K562 (cell line): ENCODE measurements around the gene GNAQ. TPM values are rescaled to one million over a fixed set of nuclear protein-coding genes. Genes with fewer than 3 reads are reported as not detected.

ENCODE experiments used
- ATAC-seq: fragments of 200-7000 bp; cut with Tn5 transposase; 3 replicates; pipeline ENCODE4 v1.9.1; 2020; ENCODE audit warnings: moderate library complexity
- BruUV-seq: library from RNA; stranded (reverse); fragments of 400-500 nt; replicated peaks from 2 replicates; lab custom pipeline; 2021; lab: Mats Ljungman, UMichigan
- CTCF ChIA-PET: fragments of 300-600 bp; formaldehyde crosslinking; extraction: SDS; loops from one replicate; lab custom pipeline; 2021; ENCODE audit warnings: low intra/inter-chr PET ratio; lab: Yijun Ruan, JAX
- POLR2A ChIA-PET: fragments of 300-600, 350-650 bp; sonication (Branson Sonifier 250); formaldehyde crosslinking; extraction: SDS; loops from one replicate; lab custom pipeline; 2021; ENCODE audit warnings: antibody characterized with exemption, inconsistent platforms; lab: Yijun Ruan, JAX
- DNase-seq, 4 experiments: peaks; one replicate each; pipeline versions ENCODE4 v3.0.0 to v3.0.0-alpha.2; 2011 to 2018; ENCODE audit warnings: low spot score in 3 of 4, mixed read lengths in 3 of 4; ENCODE audit errors: extremely low read depth in 1 of 4
- FAIRE-seq: peaks from 2 replicates; lab custom pipeline; 2011; peaks lifted over from hg19 to GRCh38; lab: Jason Lieb, UNC
- H2AFZ ChIP-seq: 2 replicates; pipeline ENCODE4 v1.6.0; 2011; ENCODE audit warnings: low read depth, low read length, control low read depth, inconsistent platforms
- H3K27ac ChIP-seq: fragments of 200-600 bp; 3 replicates; pipeline ENCODE4 v1.8.0; 2011; ENCODE audit warnings: low read depth, mild to moderate bottlenecking, control low read depth, inconsistent platforms, low read length, moderate library complexity, mixed read lengths; ENCODE audit errors: extremely low read depth
- H3K27me3 ChIP-seq, 2 experiments: fragments of 300-600 bp in 1 of 2; 2 replicates in 1 of 2; 3 replicates in 1 of 2; pipeline versions ENCODE4 v1.6.0 to v1.8.0; 2011; ENCODE audit warnings: inconsistent platforms in 2 of 2, low read length in 2 of 2, mild to moderate bottlenecking in 1 of 2, mixed read lengths in 1 of 2, moderate library complexity in 1 of 2; ENCODE audit not compliant: control insufficient read depth in 2 of 2, insufficient read depth in 2 of 2
- H3K36me3 ChIP-seq: fragments of 300-600 bp; 3 replicates; pipeline ENCODE4 v1.8.0; 2011; ENCODE audit warnings: mild to moderate bottlenecking, low read length, inconsistent platforms; ENCODE audit not compliant: control insufficient read depth, insufficient read depth
- H3K4me1 ChIP-seq, 2 experiments: fragments of 200-600 bp in 1 of 2; replicated peaks in 1 of 2; 2 replicates in 1 of 2; 3 replicates in 1 of 2; pipeline versions ENCODE4 v1.5.1 to v1.8.0; 2011; ENCODE audit warnings: inconsistent platforms in 2 of 2, low read length in 2 of 2, mild to moderate bottlenecking in 1 of 2, mixed read lengths in 1 of 2, moderate library complexity in 1 of 2; ENCODE audit not compliant: control insufficient read depth in 2 of 2, insufficient read depth in 2 of 2
- H3K4me2 ChIP-seq: 2 replicates; pipeline ENCODE4 v1.6.1; 2011; ENCODE audit warnings: low read length, control low read depth, inconsistent platforms, mixed read lengths; ENCODE audit not compliant: insufficient read depth
- H3K4me3 ChIP-seq: fragments of 200-600 bp; sonication (generic), shearing (Covaris generic); 2 replicates; pipeline ENCODE4 v1.5.1; 2016; ENCODE audit warnings: control low read depth, inconsistent platforms
- H3K79me2 ChIP-seq: fragments of 200-600 bp; 3 replicates; pipeline ENCODE4 v1.8.0; 2011; ENCODE audit warnings: low read length, inconsistent platforms; ENCODE audit not compliant: control insufficient read depth, insufficient read depth
- H3K9ac ChIP-seq, 2 experiments: 2 replicates each; pipeline versions ENCODE4 v1.6.0 to v1.6.1; 2011; ENCODE audit warnings: low read depth in 2 of 2, low read length in 2 of 2, control low read depth in 1 of 2, inconsistent platforms in 1 of 2, mild to moderate bottlenecking in 1 of 2, mixed read lengths in 1 of 2; ENCODE audit not compliant: insufficient read depth in 1 of 2
- H3K9me1 ChIP-seq: one replicate; pipeline ENCODE4 v1.6.0; 2011; ENCODE audit warnings: inconsistent platforms, mild to moderate bottlenecking, low read length, moderate library complexity; ENCODE audit not compliant: control insufficient read depth, insufficient read depth
- H3K9me3 ChIP-seq: replicated peaks from 2 replicates; pipeline ENCODE4 v1.5.1; 2011; ENCODE audit warnings: low read depth, low read length, inconsistent platforms; ENCODE audit not compliant: control insufficient read depth, insufficient read depth
- H4K20me1 ChIP-seq: replicated peaks from 2 replicates; pipeline ENCODE4 v1.6.1; 2011; ENCODE audit warnings: low read length, inconsistent platforms, mixed read lengths; ENCODE audit not compliant: control insufficient read depth, insufficient read depth
- ATF7 ChIP-seq: fragments of 450-650 bp; IDR thresholded peaks from 2 replicates; pipeline ENCODE4 v1.7.1; 2014; ENCODE audit warnings: mild to moderate bottlenecking, moderate library complexity
- GABPB1 ChIP-seq: sonication (generic); formaldehyde crosslinking; IDR thresholded peaks from 2 replicates; pipeline ENCODE4 v1.8.0; 2022; ENCODE audit warnings: mild to moderate bottlenecking, missing genetic modification reagents
- GATAD2A ChIP-seq: fragments of 450-650 bp; IDR thresholded peaks from 2 replicates; pipeline ENCODE4 v1.6.1; 2017
- KLF1 ChIP-seq: fragments of 450-650 bp; IDR thresholded peaks from 2 replicates; pipeline ENCODE4 v1.6.1; 2016; ENCODE audit warnings: missing genetic modification characterization, missing compliant biosample characterization
- RAD51 ChIP-seq: fragments of 450-650 bp; IDR thresholded peaks from 2 replicates; pipeline ENCODE4 v1.7.1; 2016; ENCODE audit warnings: low read depth, mild to moderate bottlenecking, borderline replicate concordance
- STAT5A ChIP-seq: IDR thresholded peaks from 2 replicates; pipeline ENCODE4 v1.6.1; 2012; ENCODE audit warnings: low read length, inconsistent platforms, borderline replicate concordance
- TARDBP ChIP-seq: fragments of 450-650 bp; IDR thresholded peaks from 2 replicates; pipeline ENCODE4 v1.6.1; 2016
- TEAD2 ChIP-seq: fragments of 450-650 bp; IDR thresholded peaks from 2 replicates; pipeline ENCODE4 v1.6.1; 2016; ENCODE audit warnings: missing genetic modification characterization, control low read depth, missing compliant biosample characterization
- ZKSCAN1 ChIP-seq: fragments of 150-350 bp; IDR thresholded peaks from 2 replicates; pipeline ENCODE4 v1.6.1; 2016; ENCODE audit warnings: low read depth, low read length
- ZNF384 ChIP-seq: IDR thresholded peaks from 2 replicates; pipeline ENCODE4 v1.6.1; 2012; ENCODE audit warnings: low read depth, low read length, improper control_type of control experiment
- ZNF584 ChIP-seq: fragments of 200-800 bp; sonication (Bioruptor generic); IDR thresholded peaks from 2 replicates; pipeline ENCODE4 v1.6.1; 2016; ENCODE audit warnings: low read depth, mild to moderate bottlenecking, missing genetic modification characterization, missing compliant biosample characterization
- WGBS: fragments of 100-300 bp; shearing (Covaris generic); methylation state at CpG from one replicate; pipeline ENCODE4 v1.1.6; 2016; ENCODE audit warnings: low coverage, mixed read lengths; ENCODE audit not compliant: insufficient coverage; ENCODE audit errors: missing lambda C conversion rate; 5-methylcytosine and 5-hydroxymethylcytosine counted together
- in situ Hi-C: fragments of 300-500 bp; cut with MboI; formaldehyde crosslinking; loops from 4 replicates; pipeline ENCODE4 v1.15.0; 2018; ENCODE audit warnings: inconsistent platforms, mixed read lengths
- intact Hi-C: fragments of 100-400 bp; cut with micrococcal nuclease; formaldehyde crosslinking; loops from 2 replicates; pipeline ENCODE4 v1.14.2; 2022
- polyA plus RNA-seq, 8 experiments: library from polyadenylated mRNA; depleted of rRNA in 4 of 8; stranded (reverse) in 5 of 8; unstranded in 3 of 8; fragments of >200 nt; fragmentation: Nextera tagmentation in 2 of 8; fragmentation: Illumina TruSeq in 1 of 8; extraction: Ambion mirVana in 2 of 8; extraction: Trizol in 1 of 8; gene quantifications; 2 replicates each; pipeline versions ENCODE4 v1.2.1 to v1.2.3, GENCODE V29; 2011 to 2014; ENCODE audit warnings: inconsistent platforms in 1 of 8, missing spikeins in 1 of 8
- total RNA-seq, 7 experiments: library from RNA; depleted of rRNA in 6 of 7; stranded (reverse); fragments of >200 nt in 6 of 7; fragmentation: Illumina TruSeq in 2 of 7; extraction: Trizol in 2 of 7; gene quantifications; 2 replicates each; pipeline versions ENCODE4 v1.2.1 to v1.2.3, GENCODE V29; 2011 to 2021; ENCODE audit warnings: low replicate concordance in 1 of 7
- TF ChIP-seq, protein P1 (sequence below): sonication (generic); formaldehyde crosslinking; IDR thresholded peaks from 2 replicates; pipeline ENCODE4 v1.8.1; 2023; ENCODE audit warnings: mild to moderate bottlenecking, missing genetic modification reagents
- TF ChIP-seq, protein P2 (sequence below): fragments of 250-450 bp; sonication (Bioruptor Pico); IDR thresholded peaks from 2 replicates; pipeline ENCODE4 v1.4.0; 2020; ENCODE audit warnings: mild to moderate bottlenecking, moderate library complexity
- TF ChIP-seq, protein P3 (sequence below), 2 experiments: fragments of 150-350 bp in 1 of 2; IDR thresholded peaks; 2 replicates each; pipeline ENCODE4 v1.6.1; 2012 to 2016; ENCODE audit warnings: low read depth in 2 of 2, low read length in 2 of 2, mild to moderate bottlenecking in 1 of 2, moderate library complexity in 1 of 2
- TF ChIP-seq, protein P4 (sequence below): fragments of 250-450 bp; sonication (Bioruptor Pico); IDR thresholded peaks from 2 replicates; pipeline ENCODE4 v1.9.0; 2021; ENCODE audit warnings: mild to moderate bottlenecking

Gene GNAQ
- total and polyA plus RNA-seq, 9 of the 15 experiments (the other 6 are each of a cell fraction or from before 2014, with no cell fraction given), result 4.8 to 27.9 (median 17.5) TPM

DNA sequence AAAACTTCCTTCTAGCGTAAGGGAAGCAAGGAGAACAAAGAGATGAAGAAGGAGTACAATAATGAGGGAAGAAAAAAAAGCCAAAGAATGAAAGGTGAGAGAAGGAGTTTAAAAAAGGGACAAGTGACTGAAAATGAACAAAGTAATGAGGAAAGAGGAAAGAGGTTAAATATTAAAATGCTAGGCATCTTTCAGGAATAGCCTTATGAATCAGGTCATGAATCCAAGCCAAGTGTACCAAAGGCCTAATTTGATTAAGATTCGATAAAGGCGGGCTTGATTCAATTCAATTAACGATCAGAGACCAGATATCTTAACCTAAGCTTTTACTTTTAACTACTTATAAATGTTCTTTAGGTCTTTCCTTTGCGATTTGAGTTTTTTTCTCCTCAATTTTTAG lies 241.7 kb downstream of the GNAQ start (continued):
- TF ChIP-seq ATF7, result no peak

DNA sequence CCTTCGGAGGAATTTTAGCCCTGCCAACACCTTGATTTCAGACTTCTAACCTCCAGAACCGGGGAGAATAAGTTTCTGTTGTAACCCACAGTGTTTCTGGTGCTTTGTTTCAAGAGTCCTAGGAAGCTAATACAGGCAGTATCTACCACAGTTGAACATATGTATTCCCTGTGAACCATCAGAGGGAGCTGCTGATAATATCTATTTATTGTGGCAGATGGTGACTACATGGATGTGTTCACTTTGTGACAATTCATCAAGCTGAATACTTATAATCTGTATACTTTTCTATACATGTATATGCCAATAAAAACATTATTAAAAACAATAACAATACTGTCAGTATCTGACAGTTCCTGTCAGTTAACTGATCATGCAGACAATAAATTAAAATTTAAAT lies 246.3 kb downstream of the GNAQ start:
- Histone ChIP-seq H3K9ac (no peak overlapping the region), H3K36me3 (no peaks in the 10 kb centered on the region), H3K27ac (no peak overlapping the region), H3K79me2 (no peaks in the 10 kb centered on the region), H3K9me3 (no peaks in the 10 kb centered on the region), H3K4me3 (no peak overlapping the region), H3K9me1 (no peaks in the 10 kb centered on the region), H2AFZ (no peak overlapping the region), H4K20me1 (no peaks in the 10 kb centered on the region), H3K27me3 (no peaks in the 10 kb centered on the region), H3K4me1 (no peaks in the 10 kb centered on the region; a peak in 1 of 5 replicates), H3K4me2 (no peak overlapping the region)
- TF ChIP-seq TEAD2 (no peak), KLF1 (tag) (no peak), ZNF584 (CRISPR knock-in tag) (no peak), TARDBP (no peak), STAT5A (no peak), RAD51 (no peak), ZNF384 (no peak), ZKSCAN1 (no peak), GATAD2A (no peak), GABPB1 (no peak)
- TF ChIP-seq, protein P1, sequence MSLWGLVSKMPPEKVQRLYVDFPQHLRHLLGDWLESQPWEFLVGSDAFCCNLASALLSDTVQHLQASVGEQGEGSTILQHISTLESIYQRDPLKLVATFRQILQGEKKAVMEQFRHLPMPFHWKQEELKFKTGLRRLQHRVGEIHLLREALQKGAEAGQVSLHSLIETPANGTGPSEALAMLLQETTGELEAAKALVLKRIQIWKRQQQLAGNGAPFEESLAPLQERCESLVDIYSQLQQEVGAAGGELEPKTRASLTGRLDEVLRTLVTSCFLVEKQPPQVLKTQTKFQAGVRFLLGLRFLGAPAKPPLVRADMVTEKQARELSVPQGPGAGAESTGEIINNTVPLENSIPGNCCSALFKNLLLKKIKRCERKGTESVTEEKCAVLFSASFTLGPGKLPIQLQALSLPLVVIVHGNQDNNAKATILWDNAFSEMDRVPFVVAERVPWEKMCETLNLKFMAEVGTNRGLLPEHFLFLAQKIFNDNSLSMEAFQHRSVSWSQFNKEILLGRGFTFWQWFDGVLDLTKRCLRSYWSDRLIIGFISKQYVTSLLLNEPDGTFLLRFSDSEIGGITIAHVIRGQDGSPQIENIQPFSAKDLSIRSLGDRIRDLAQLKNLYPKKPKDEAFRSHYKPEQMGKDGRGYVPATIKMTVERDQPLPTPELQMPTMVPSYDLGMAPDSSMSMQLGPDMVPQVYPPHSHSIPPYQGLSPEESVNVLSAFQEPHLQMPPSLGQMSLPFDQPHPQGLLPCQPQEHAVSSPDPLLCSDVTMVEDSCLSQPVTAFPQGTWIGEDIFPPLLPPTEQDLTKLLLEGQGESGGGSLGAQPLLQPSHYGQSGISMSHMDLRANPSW (CRISPR knock-in tag), result no peak
- TF ChIP-seq, protein P2, sequence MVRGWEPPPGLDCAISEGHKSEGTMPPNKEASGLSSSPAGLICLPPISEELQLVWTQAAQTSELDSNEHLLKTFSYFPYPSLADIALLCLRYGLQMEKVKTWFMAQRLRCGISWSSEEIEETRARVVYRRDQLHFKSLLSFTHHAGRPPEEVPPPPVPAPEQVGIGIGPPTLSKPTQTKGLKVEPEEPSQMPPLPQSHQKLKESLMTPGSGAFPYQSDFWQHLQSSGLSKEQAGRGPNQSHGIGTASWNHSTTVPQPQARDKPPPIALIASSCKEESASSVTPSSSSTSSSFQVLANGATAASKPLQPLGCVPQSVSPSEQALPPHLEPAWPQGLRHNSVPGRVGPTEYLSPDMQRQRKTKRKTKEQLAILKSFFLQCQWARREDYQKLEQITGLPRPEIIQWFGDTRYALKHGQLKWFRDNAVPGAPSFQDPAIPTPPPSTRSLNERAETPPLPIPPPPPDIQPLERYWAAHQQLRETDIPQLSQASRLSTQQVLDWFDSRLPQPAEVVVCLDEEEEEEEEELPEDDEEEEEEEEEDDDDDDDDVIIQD (CRISPR knock-in tag), result no peak
- TF ChIP-seq, protein P3, sequence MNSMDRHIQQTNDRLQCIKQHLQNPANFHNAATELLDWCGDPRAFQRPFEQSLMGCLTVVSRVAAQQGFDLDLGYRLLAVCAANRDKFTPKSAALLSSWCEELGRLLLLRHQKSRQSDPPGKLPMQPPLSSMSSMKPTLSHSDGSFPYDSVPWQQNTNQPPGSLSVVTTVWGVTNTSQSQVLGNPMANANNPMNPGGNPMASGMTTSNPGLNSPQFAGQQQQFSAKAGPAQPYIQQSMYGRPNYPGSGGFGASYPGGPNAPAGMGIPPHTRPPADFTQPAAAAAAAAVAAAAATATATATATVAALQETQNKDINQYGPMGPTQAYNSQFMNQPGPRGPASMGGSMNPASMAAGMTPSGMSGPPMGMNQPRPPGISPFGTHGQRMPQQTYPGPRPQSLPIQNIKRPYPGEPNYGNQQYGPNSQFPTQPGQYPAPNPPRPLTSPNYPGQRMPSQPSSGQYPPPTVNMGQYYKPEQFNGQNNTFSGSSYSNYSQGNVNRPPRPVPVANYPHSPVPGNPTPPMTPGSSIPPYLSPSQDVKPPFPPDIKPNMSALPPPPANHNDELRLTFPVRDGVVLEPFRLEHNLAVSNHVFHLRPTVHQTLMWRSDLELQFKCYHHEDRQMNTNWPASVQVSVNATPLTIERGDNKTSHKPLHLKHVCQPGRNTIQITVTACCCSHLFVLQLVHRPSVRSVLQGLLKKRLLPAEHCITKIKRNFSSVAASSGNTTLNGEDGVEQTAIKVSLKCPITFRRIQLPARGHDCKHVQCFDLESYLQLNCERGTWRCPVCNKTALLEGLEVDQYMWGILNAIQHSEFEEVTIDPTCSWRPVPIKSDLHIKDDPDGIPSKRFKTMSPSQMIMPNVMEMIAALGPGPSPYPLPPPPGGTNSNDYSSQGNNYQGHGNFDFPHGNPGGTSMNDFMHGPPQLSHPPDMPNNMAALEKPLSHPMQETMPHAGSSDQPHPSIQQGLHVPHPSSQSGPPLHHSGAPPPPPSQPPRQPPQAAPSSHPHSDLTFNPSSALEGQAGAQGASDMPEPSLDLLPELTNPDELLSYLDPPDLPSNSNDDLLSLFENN (IDR thresholded peaks at IDR 0.05; ENCODE audit: low read depth in 2 of 2, low read length in 2 of 2), result no peak
- TF ChIP-seq, protein P4, sequence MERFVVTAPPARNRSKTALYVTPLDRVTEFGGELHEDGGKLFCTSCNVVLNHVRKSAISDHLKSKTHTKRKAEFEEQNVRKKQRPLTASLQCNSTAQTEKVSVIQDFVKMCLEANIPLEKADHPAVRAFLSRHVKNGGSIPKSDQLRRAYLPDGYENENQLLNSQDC (CRISPR knock-in tag), result no peak
- ChIA-PET POLR2A (no interaction called here), CTCF (no interaction called here)
- intact Hi-C loops (no loop called here), in situ Hi-C loops (no loop called here)
- FAIRE-seq (no peak), ATAC-seq (no peak), DNase-seq (no peak)
- BruUV-seq, result no TSS peak
- 93% methylated on average over 2 of the region's 2 CpGs for WGBS
